ENCODE data around the gene PLEKHO2. TPM values are rescaled to one million over a fixed set of nuclear protein-coding genes. Genes with fewer than 3 reads are reported as not detected.

Gene PLEKHO2
- total and polyA plus RNA-seq, 2 experiments from 2014 or later, result 30.7 to 35.3 TPM

- in situ Hi-C loops (cut with MboI), result no loop called here
- no peak overlapping the region for H3K4me2 ChIP-seq (ENCODE audit: unreplicated experiment)
- H3K4me3 ChIP-seq, result no peak overlapping the region
- H3K27me3 ChIP-seq (replicated peaks; ENCODE audit: insufficient read depth), result no peaks in the 10 kb centered on the region
- peaks cover 21% of the 10 kb centered on the region for H3K4me1 ChIP-seq (ENCODE audit: insufficient read depth)
- no peak overlapping the region for H3K9ac ChIP-seq
- DNase-seq, result no peak
- H3K9me2 ChIP-seq (ENCODE audit: insufficient read depth), result no peaks in the 10 kb centered on the region
- H3K9me3 ChIP-seq (ENCODE audit: low read depth), result no peaks in the 10 kb centered on the region
- no peaks in the 10 kb centered on the region; the same call in 1 of the 2 replicates for H3K36me3 ChIP-seq (ENCODE audit: low read depth)
- no peak overlapping the region for H3K27ac ChIP-seq
- no peaks in the 10 kb centered on the region for H3K79me2 ChIP-seq (ENCODE audit: insufficient read depth)
- H2AFZ ChIP-seq, result no peak overlapping the region
- no peak for TF ChIP-seq EZH2phosphoT487 (IDR thresholded peaks at IDR 0.05; ENCODE audit: insufficient read depth, low read depth)
- TF ChIP-seq EZH2 (IDR thresholded peaks at IDR 0.05; ENCODE audit: insufficient read depth, poor library complexity, severe bottlenecking), result no peak
- 0 out of 2 replicates have a peak, but pooled peaks cover 7% of the 10 kb centered on the region for H3F3A ChIP-seq (ENCODE audit: insufficient read depth)
- no peaks in the 10 kb centered on the region for H4K20me1 ChIP-seq (ENCODE audit: insufficient read depth)
Measured at GRCh38 chr15:64869501-64869900, 27.8 kb downstream of the PLEKHO2 start.

DNA sequence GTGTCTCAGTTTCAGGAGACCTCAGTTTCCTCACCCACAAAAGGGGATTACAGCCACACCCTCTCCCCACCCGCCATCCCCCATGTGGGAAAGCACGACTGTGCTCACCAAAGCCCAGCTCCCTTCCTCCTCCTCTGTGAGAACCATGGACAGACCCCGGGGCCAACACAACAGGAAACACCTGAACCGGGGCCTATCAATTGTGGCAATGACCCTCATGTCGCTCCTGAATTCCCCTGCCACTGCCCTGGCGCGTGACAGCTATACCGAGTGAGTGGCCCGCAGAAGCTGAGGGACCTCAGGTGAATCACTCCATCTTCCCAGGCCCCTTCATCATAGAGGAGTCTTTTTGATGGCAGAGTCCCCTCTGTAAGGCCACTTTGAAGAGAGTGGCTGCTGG is 28.6 kb downstream of the PLEKHO2 start:
- 90 to 94% methylated on average over 9 of the region's 9 CpGs for WGBS, 2 experiments (ENCODE audit: low coverage in 1 of 2, low lambda C conversion rate in 2 of 2, missing lambda C conversion rate in 2 of 2)
- H3K4me2 ChIP-seq (ENCODE audit: unreplicated experiment), result no peak overlapping the region

DNA sequence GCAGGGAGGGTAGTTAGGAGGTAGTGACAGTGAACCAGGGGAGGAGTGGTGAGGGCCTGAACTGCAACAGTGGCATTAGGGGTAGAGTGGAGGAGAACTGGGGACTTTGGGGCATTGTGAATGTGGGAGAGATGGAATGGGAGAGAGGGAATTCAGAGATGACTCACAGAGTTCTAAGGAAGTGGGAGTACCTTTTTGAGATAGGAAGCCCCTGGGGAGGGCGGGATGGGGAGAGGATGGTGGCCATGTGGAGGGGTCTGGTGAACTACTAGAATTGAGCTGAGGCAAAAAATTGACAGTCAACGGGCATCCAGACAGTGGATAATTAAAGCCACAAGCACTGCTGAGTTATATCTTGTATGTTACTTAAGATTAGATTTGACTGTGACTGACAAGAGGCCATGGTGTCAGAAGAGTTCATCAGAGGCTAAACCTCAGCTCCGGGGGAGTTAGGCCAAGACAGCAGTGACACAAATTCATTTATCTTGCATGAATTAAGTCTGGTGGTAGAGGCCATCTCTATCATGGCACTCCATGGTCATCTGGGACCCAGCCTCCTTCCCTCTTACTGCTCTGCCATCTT is 34.0 kb downstream of the PLEKHO2 start:
- Histone ChIP-seq H3K9ac (no peak overlapping the region), H4K20me1 (ENCODE audit: insufficient read depth) (no peaks in the 10 kb centered on the region), H3K79me2 (ENCODE audit: insufficient read depth) (no peaks in the 10 kb centered on the region), H2AFZ (no peak overlapping the region), H3K4me1 (ENCODE audit: insufficient read depth) (peaks cover 8% of the 10 kb centered on the region), H3K4me2 (ENCODE audit: unreplicated experiment) (no peak overlapping the region), H3K27ac (no peak overlapping the region), H3K27me3 (replicated peaks; ENCODE audit: insufficient read depth) (no peaks in the 10 kb centered on the region), H3K9me2 (ENCODE audit: insufficient read depth) (no peaks in the 10 kb centered on the region), H3K36me3 (ENCODE audit: low read depth) (no peaks in the 10 kb centered on the region), H3F3A (ENCODE audit: insufficient read depth) (no peaks in the 10 kb centered on the region), H3K9me3 (ENCODE audit: low read depth) (no peaks in the 10 kb centered on the region), H3K4me3 (no peak overlapping the region)
- TF ChIP-seq EZH2phosphoT487 (IDR thresholded peaks at IDR 0.05; ENCODE audit: insufficient read depth, low read depth), result no peak
- no peak for TF ChIP-seq EZH2 (IDR thresholded peaks at IDR 0.05; ENCODE audit: insufficient read depth, poor library complexity, severe bottlenecking)
- in situ Hi-C loops (cut with MboI), result no loop called here
- no peak for DNase-seq
- WGBS, 2 experiments (ENCODE audit: low coverage in 1 of 2, low lambda C conversion rate in 2 of 2, missing lambda C conversion rate in 2 of 2), result 82 to 88% methylated on average over 3 of the region's 3 CpGs

More for the DNA sequence above, 28.6 kb downstream of the PLEKHO2 start:
- H3K36me3 ChIP-seq (ENCODE audit: low read depth), result no peaks in the 10 kb centered on the region; the same call in 1 of the 2 replicates
- TF ChIP-seq EZH2 (IDR thresholded peaks at IDR 0.05; ENCODE audit: insufficient read depth, poor library complexity, severe bottlenecking) (no peak), EZH2phosphoT487 (IDR thresholded peaks at IDR 0.05; ENCODE audit: insufficient read depth, low read depth) (no peak)
- no peaks in the 10 kb centered on the region for H3K9me2 ChIP-seq (ENCODE audit: insufficient read depth)
- H3K9ac ChIP-seq, result no peak overlapping the region
- H3K27ac ChIP-seq, result no peak overlapping the region
- H3K27me3 ChIP-seq (replicated peaks; ENCODE audit: insufficient read depth), result no peaks in the 10 kb centered on the region
- no peak overlapping the region for H3K4me3 ChIP-seq
- DNase-seq, result no peak
- no peaks in the 10 kb centered on the region for H4K20me1 ChIP-seq (ENCODE audit: insufficient read depth)
- H3K9me3 ChIP-seq (ENCODE audit: low read depth), result no peaks in the 10 kb centered on the region
- in situ Hi-C loops (cut with MboI), result no loop called here
- peaks cover 21% of the 10 kb centered on the region for H3K4me1 ChIP-seq (ENCODE audit: insufficient read depth)
- H3K79me2 ChIP-seq (ENCODE audit: insufficient read depth), result no peaks in the 10 kb centered on the region
- 0 out of 2 replicates have a peak, but pooled peaks cover 7% of the 10 kb centered on the region for H3F3A ChIP-seq (ENCODE audit: insufficient read depth)
- no peak overlapping the region for H2AFZ ChIP-seq

- Histone ChIP-seq H3F3A (ENCODE audit: insufficient read depth) (no peaks in the 10 kb centered on the region), H3K27me3 (replicated peaks; ENCODE audit: insufficient read depth) (no peaks in the 10 kb centered on the region), H3K4me2 (ENCODE audit: unreplicated experiment) (no peak overlapping the region), H3K27ac (no peak overlapping the region), H3K9me2 (ENCODE audit: insufficient read depth) (no peaks in the 10 kb centered on the region), H3K4me1 (ENCODE audit: insufficient read depth) (peaks cover 15% of the 10 kb centered on the region), H3K9me3 (ENCODE audit: low read depth) (no peaks in the 10 kb centered on the region), H3K9ac (no peak overlapping the region), H3K4me3 (no peak overlapping the region), H2AFZ (no peak overlapping the region), H3K36me3 (ENCODE audit: low read depth) (no peaks in the 10 kb centered on the region), H3K79me2 (ENCODE audit: insufficient read depth) (no peaks in the 10 kb centered on the region), H4K20me1 (ENCODE audit: insufficient read depth) (no peaks in the 10 kb centered on the region)
- no peak for DNase-seq
- WGBS, 2 experiments (ENCODE audit: low coverage in 1 of 2, low lambda C conversion rate in 2 of 2, missing lambda C conversion rate in 2 of 2), result 88 to 93% methylated on average over 3 of the region's 3 CpGs
- in situ Hi-C loops (cut with MboI), result no loop called here
- no peak for TF ChIP-seq EZH2 (IDR thresholded peaks at IDR 0.05; ENCODE audit: insufficient read depth, poor library complexity, severe bottlenecking)
- no peak for TF ChIP-seq EZH2phosphoT487 (IDR thresholded peaks at IDR 0.05; ENCODE audit: insufficient read depth, low read depth)
Measured at GRCh38 chr15:64877435-64877834, 35.7 kb downstream of the PLEKHO2 start.

DNA sequence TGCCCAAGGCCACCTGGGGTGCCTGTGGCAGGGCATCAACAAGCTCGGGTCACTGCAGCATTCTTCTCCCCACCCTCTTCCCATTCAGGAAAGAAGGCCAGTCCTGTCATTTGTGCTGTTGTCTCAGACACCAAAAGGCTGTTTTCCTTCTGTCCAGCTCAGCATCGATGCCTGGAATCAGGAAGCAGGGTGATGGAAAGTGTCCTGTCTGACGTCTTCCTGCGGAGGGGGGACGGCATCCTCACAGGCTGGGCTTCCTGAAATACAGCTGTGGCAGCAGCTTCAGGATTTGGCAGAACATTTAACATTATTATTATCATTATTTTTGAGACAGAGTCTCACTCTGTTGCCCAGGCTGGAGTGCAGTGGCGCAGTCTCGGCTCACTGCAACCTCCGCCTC is 37.0 kb downstream of the PLEKHO2 start:
- Histone ChIP-seq H3F3A (ENCODE audit: insufficient read depth) (peaks cover 11% of the 10 kb centered on the region), H3K27ac (no peak overlapping the region), H3K4me3 (no peak overlapping the region), H3K79me2 (ENCODE audit: insufficient read depth) (no peaks in the 10 kb centered on the region), H3K36me3 (ENCODE audit: low read depth) (no peaks in the 10 kb centered on the region), H3K9ac (no peak overlapping the region), H3K9me3 (ENCODE audit: low read depth) (no peaks in the 10 kb centered on the region), H3K9me2 (ENCODE audit: insufficient read depth) (no peaks in the 10 kb centered on the region), H3K4me2 (ENCODE audit: unreplicated experiment) (no peak overlapping the region), H2AFZ (no peak overlapping the region), H3K27me3 (replicated peaks; ENCODE audit: insufficient read depth) (no peaks in the 10 kb centered on the region), H3K4me1 (ENCODE audit: insufficient read depth) (peaks cover 19% of the 10 kb centered on the region), H4K20me1 (ENCODE audit: insufficient read depth) (no peaks in the 10 kb centered on the region)
- no peak for TF ChIP-seq EZH2 (IDR thresholded peaks at IDR 0.05; ENCODE audit: insufficient read depth, poor library complexity, severe bottlenecking)
- TF ChIP-seq EZH2phosphoT487 (IDR thresholded peaks at IDR 0.05; ENCODE audit: insufficient read depth, low read depth), result no peak
- 97% methylated on average over 8 of the region's 8 CpGs for WGBS, 2 experiments (ENCODE audit: low coverage in 1 of 2, low lambda C conversion rate in 2 of 2, missing lambda C conversion rate in 2 of 2)
- in situ Hi-C loops (cut with MboI), result no loop called here
- no peak for DNase-seq
